ENCODE results near the gene KCNN4. TPM values are rescaled to one million over a fixed set of nuclear protein-coding genes. Genes with fewer than 3 reads are reported as not detected.

KCNN4 gene
- total and polyA plus RNA-seq, 2 of the 13 experiments (the other 11 are each of a cell fraction or from before 2014, with no cell fraction given) = 0.13 to 0.25 TPM

DNA sequence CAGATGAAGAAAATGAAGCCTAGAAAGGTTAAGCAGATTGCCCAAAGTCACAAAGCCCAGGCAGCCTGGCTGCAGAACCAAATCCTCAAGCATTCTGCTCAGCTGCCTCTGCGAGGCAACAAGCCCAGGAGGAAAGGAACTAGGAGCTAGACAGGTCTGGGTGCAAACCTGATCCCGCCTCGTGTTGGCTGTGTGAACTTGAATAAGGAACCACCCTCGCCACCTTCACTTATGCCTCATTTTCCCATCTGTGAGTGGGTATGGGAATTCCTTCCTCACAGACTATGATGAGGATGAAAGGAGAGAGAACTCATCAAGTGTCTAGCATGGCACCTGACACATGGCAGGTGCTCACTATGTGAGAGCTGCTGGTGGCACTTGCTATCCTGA lies 32.6 kb downstream of the KCNN4 start (continued):
- TF ChIP-seq, protein P1, sequence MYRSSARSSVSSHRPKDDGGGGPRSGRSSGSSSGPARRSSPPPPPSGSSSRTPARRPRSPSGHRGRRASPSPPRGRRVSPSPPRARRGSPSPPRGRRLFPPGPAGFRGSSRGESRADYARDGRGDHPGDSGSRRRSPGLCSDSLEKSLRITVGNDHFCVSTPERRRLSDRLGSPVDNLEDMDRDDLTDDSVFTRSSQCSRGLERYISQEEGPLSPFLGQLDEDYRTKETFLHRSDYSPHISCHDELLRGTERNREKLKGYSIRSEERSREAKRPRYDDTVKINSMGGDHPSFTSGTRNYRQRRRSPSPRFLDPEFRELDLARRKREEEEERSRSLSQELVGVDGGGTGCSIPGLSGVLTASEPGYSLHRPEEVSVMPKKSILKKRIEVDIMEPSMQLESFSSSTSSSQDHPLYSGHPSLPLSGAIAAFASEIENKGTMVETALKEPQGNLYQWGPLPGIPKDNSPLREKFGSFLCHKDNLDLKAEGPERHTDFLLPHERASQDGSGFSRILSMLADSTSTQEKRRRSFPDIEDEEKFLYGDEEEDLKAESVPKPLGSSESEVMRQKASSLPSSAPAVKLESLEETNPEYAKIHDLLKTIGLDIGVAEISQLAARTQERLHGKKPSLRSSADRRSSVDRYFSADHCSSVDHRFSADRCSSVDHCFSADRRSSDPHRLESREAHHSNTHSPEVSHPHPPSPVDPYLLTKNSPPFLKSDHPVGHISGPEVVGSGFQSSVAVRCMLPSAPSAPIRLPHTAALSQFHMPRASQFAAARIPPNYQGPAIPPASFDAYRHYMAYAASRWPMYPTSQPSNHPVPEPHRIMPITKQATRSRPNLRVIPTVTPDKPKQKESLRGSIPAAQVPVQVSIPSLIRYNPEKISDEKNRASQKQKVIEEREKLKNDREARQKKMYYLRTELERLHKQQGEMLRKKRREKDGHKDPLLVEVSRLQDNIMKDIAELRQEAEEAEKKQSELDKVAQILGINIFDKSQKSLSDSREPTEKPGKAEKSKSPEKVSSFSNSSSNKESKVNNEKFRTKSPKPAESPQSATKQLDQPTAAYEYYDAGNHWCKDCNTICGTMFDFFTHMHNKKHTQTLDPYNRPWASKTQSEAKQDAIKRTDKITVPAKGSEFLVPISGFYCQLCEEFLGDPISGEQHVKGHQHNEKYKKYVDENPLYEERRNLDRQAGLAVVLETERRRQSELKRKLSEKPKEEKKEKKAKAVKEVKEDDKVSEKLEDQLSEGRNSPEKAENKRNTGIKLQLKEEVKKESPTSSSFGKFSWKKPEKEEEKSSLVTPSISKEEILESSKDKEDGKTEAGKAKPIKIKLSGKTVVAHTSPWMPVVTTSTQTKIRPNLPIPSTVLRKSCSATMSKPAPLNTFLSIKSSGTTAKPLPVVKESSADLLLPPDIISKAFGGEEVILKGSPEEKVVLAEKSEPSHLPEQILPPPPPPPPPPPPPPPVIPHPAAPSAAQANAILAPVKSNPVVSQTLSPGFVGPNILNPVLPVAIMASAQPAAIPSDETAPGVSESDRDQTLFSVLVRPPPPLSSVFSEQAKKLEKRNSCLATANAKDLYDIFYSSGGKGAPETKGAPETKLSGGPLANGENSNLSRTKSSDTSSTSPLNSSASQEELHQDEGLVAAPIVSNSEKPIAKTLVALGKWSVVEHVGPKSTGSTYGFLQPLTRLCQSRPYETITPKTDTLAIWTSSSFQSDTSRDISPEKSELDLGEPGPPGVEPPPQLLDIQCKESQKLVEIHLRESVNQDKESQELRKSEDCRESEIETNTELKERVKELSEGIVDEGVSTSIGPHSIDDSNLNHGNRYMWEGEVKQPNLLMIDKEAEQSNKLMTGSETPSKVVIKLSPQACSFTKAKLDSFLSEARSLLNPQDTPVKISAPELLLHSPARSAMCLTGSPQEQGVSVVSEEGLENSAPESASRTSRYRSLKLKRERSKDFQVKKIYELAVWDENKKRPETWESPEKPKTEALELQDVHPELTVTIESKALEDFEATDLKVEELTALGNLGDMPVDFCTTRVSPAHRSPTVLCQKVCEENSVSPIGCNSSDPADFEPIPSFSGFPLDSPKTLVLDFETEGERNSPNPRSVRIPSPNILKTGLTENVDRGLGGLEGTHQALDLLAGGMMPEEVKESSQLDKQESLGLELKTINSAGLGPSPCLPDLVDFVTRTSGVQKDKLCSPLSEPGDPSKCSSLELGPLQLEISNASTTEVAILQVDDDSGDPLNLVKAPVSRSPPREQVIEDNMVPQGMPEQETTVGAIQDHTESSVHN (CRISPR knock-in tag; IDR thresholded peaks at IDR 0.05) = no peak
- no peak for TF ChIP-seq BRD4 (CRISPR knock-in tag; IDR thresholded peaks at IDR 0.05)
- no peak for TF ChIP-seq RBFOX2 (IDR thresholded peaks at IDR 0.05; ENCODE audit: low read depth, low read length)
- no peak for TF ChIP-seq ZNF557 (CRISPR knock-in tag; IDR thresholded peaks at IDR 0.05)

GRCh38 chr19:43747557-43748204 lies 33.1 kb downstream of the KCNN4 start:
- no TSS peak for BruUV-seq (replicated peaks)
- Histone ChIP-seq H3K9me3 (ENCODE audit: low read length) (no peaks in the 10 kb centered on the region), H2AFZ (ENCODE audit: low read length) (no peak overlapping the region), H3K4me1 (ENCODE audit: insufficient read depth, low read length) (peaks cover 6% of the 10 kb centered on the region; the same call in 1 of the 2 replicates), H3K27ac (ENCODE audit: extremely low read length, insufficient read depth, low read length) (no peak overlapping the region), H3K4me2 (ENCODE audit: low read depth, low read length) (no peak overlapping the region), H4K20me1 (ENCODE audit: insufficient read depth, low read length) (no peaks in the 10 kb centered on the region), H3K27me3 (ENCODE audit: control insufficient read depth in 1 of 2, insufficient read depth in 2 of 2, low read length in 2 of 2) (no peaks in the 10 kb centered on the region), H3K9ac (ENCODE audit: insufficient read depth, low read depth, low read length) (no peak overlapping the region), H3K36me3 (replicated peaks in 1 of 2; ENCODE audit: control insufficient read depth in 1 of 2, insufficient read depth in 2 of 2, low read length in 2 of 2) (peaks cover 27 to 79% of the 10 kb centered on the region in 2 experiments), H3K4me3 (replicated peaks in 1 of 3; ENCODE audit: insufficient read depth in 1 of 3, low read depth in 2 of 3, low read length in 3 of 3) (no peak overlapping the region), H3K79me2 (ENCODE audit: insufficient read depth, low read length) (peaks cover 3% of the 10 kb centered on the region)
- intact Hi-C loops (cut with micrococcal nuclease; ENCODE audit: unreplicated experiment) = no loop called here
- ChIA-PET POLR2A (no interaction called here), CTCF (ENCODE audit: low intra/inter-chr PET ratio, low total read pairs) (no interaction called here)
- ATAC-seq (no peak), FAIRE-seq (no peak), DNase-seq (ENCODE audit: low spot score) (no peak)
- in situ Hi-C loops (cut with HindIII; ENCODE audit: extremely low pct_ligation_motif_present, low pct_unique_long_range_greater_than_20kb) = loop anchor here (5.0 kb wide), 1 partner anchor 35 kb away; the partner anchor contains the start of gene KCNN4
- WGBS (ENCODE audit: low lambda C conversion rate) = 96% methylated on average over 10 of the region's 16 CpGs
- TF ChIP-seq ISX (CRISPR knock-in tag; conservative IDR thresholded peaks at IDR 0.05) (no peak), ZNF513 (CRISPR knock-in tag; conservative IDR thresholded peaks at IDR 0.05) (no peak), NBN (conservative IDR thresholded peaks at IDR 0.05) (no peak), GTF2F1 (IDR thresholded peaks at IDR 0.05; ENCODE audit: low read length) (no peak)
- TF ChIP-seq, protein P2, sequence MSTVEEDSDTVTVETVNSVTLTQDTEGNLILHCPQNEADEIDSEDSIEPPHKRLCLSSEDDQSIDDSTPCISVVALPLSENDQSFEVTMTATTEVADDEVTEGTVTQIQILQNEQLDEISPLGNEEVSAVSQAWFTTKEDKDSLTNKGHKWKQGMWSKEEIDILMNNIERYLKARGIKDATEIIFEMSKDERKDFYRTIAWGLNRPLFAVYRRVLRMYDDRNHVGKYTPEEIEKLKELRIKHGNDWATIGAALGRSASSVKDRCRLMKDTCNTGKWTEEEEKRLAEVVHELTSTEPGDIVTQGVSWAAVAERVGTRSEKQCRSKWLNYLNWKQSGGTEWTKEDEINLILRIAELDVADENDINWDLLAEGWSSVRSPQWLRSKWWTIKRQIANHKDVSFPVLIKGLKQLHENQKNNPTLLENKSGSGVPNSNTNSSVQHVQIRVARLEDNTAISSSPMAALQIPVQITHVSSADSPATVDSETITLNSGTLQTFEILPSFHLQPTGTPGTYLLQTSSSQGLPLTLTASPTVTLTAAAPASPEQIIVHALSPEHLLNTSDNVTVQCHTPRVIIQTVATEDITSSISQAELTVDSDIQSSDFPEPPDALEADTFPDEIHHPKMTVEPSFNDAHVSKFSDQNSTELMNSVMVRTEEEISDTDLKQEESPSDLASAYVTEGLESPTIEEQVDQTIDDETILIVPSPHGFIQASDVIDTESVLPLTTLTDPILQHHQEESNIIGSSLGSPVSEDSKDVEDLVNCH (CRISPR knock-in tag; IDR thresholded peaks at IDR 0.05) = no peak
